GOT3 (cell line): ENCODE data around the gene ACKR2.

Experiments
- DNase-seq: peaks from one replicate; lab custom pipeline; 2025; ENCODE audit warnings: mixed read lengths; lab: John Stamatoyannopoulos, UW

Gene ACKR2

GRCh38 chr3:42829628-42830436, 20.6 kb downstream of the ACKR2 start:
- DNase-seq = no peak

GRCh38 chr3:42830437-42831320, 21.4 kb downstream of the ACKR2 start:
- no peak for DNase-seq

- DNase-seq = no peak
These were observed 22.1 kb downstream of the ACKR2 start for GRCh38 chr3:42831321-42831713.

GRCh38 chr3:42836150-42837123, 27.2 kb downstream of the ACKR2 start:
- no peak for DNase-seq

- no peak for DNase-seq
These were observed 29.3 kb downstream of the ACKR2 start for GRCh38 chr3:42838571-42838970.

GRCh38 chr3:42839616-42840015, 30.4 kb downstream of the ACKR2 start:
- no peak for DNase-seq

- DNase-seq = no peak
These were observed 32.1 kb downstream of the ACKR2 start for GRCh38 chr3:42841332-42841731.

- no peak for DNase-seq
These were observed 34.6 kb downstream of the ACKR2 start for GRCh38 chr3:42843713-42844411.

GRCh38 chr3:42844412-42844713, 35.1 kb downstream of the ACKR2 start:
- no peak for DNase-seq

GRCh38 chr3:42844815-42845214, 35.6 kb downstream of the ACKR2 start:
- no peak for DNase-seq

- no peak for DNase-seq
These were observed 37.7 kb downstream of the ACKR2 start for GRCh38 chr3:42846685-42847522.

GRCh38 chr3:42847731-42848130, 38.5 kb downstream of the ACKR2 start:
- DNase-seq = no peak

GRCh38 chr3:42849017-42849416, 39.8 kb downstream of the ACKR2 start:
- no peak for DNase-seq

GRCh38 chr3:42850263-42850662, 41.0 kb downstream of the ACKR2 start:
- DNase-seq = no peak

GRCh38 chr3:42851228-42851834, 42.1 kb downstream of the ACKR2 start:
- DNase-seq = no peak

GRCh38 chr3:42852441-42852840, 43.2 kb downstream of the ACKR2 start:
- DNase-seq = no peak

- DNase-seq = no peak
These were observed 43.8 kb downstream of the ACKR2 start for GRCh38 chr3:42853056-42853455.

- DNase-seq = no peak
These were observed 44.6 kb downstream of the ACKR2 start for GRCh38 chr3:42853739-42854302.

GRCh38 chr3:42855219-42855546, 45.9 kb downstream of the ACKR2 start:
- no peak for DNase-seq
